GM12872 (cell line): Measurements from ENCODE around the gene TM4SF20.
"Not testable (repeated sequence)": the region's sequence is repeated elsewhere in the genome, so short reads cannot be mapped to it uniquely, and the experiment has no call there.

ENCODE experiments used
- TF ChIP-seq, protein P1 (sequence below): IDR thresholded peaks from 3 replicates; pipeline ENCODE4 v1.5.1; 2011; ENCODE audit warnings: low read depth, mild to moderate bottlenecking, low read length, moderate library complexity; ENCODE audit not compliant: insufficient read depth

Gene TM4SF20

GRCh38 chr2:227387583-227387982 lies 8.5 kb upstream of the TM4SF20 start, which contains the start of gene SCYGR1:
TSS of gene SCYGR1 (minus strand) at chr2:227387949. CDS start at chr2:227387949, 0 bp downstream.
- TF ChIP-seq, protein P1, sequence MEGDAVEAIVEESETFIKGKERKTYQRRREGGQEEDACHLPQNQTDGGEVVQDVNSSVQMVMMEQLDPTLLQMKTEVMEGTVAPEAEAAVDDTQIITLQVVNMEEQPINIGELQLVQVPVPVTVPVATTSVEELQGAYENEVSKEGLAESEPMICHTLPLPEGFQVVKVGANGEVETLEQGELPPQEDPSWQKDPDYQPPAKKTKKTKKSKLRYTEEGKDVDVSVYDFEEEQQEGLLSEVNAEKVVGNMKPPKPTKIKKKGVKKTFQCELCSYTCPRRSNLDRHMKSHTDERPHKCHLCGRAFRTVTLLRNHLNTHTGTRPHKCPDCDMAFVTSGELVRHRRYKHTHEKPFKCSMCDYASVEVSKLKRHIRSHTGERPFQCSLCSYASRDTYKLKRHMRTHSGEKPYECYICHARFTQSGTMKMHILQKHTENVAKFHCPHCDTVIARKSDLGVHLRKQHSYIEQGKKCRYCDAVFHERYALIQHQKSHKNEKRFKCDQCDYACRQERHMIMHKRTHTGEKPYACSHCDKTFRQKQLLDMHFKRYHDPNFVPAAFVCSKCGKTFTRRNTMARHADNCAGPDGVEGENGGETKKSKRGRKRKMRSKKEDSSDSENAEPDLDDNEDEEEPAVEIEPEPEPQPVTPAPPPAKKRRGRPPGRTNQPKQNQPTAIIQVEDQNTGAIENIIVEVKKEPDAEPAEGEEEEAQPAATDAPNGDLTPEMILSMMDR = not testable (repeated sequence)

- TF ChIP-seq, protein P1 = no peak
Measured at GRCh38 chr2:227386630-227387029, 7.5 kb upstream of the TM4SF20 start.

- TF ChIP-seq, protein P1 = no peak
Measured at GRCh38 chr2:227383686-227384085, 4.6 kb upstream of the TM4SF20 start.

DNA sequence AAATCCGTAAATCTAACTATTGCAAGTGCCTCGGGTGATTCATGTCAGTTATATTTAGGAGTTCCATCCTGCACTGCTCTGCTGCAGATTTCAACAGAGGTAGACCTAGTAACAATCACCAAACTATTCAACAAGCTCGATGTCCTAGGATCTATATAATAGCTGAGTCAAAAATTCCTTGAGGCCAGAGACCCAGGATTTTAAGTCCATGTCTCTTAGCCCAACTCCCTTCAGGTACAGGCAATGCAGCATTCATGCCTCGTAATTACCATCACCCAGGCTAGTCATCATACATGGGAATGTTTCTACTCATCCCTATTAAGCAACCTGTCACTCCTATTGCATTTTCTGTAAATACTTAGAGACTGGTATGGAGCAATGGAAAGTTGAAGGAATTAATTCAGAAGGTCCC lies 729 bp downstream of the TM4SF20 start:
- TF ChIP-seq, protein P1 = no peak

DNA sequence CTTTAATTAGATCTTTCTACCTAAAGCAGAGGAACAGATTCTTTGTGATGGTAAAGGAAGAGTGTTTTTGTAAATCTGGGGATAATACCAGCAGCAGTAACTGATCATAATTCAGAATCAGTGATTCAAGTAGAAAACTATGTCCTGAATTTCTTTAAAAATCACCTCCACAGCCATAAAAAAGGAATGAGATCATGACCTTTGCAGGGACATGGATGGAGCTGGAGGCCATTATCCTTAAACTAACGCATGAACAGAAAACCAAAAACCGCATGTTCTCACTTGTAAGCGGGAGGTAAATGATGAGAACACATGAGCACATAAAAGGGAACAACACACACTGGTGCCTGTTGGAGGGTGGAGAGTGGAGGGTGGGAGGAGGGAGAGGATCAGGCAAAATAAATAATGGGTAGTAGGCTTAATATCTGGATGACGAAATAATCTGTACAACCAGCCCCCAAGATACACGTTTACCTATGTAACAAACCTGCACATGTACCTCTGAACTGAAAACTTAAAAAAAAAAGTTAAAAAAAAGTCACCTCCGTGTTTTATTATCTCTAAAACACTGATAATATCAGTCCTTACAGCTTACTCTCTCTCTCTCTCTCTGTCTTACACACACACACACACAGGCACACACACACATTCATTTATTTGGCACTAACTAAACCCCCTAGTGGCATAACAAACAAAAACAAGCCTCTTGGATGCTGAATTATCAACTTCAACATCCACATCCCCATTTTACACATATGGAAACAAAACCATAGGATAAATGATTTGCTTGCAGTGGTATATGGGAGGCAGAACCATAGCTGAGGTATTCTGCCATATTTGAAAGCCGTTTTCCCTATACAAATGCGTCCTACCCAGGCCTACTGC lies 1.4 kb downstream of the TM4SF20 start:
- TF ChIP-seq, protein P1 = 0 out of 3 replicates have a peak, but pooled peaks have one; percentile 31

DNA sequence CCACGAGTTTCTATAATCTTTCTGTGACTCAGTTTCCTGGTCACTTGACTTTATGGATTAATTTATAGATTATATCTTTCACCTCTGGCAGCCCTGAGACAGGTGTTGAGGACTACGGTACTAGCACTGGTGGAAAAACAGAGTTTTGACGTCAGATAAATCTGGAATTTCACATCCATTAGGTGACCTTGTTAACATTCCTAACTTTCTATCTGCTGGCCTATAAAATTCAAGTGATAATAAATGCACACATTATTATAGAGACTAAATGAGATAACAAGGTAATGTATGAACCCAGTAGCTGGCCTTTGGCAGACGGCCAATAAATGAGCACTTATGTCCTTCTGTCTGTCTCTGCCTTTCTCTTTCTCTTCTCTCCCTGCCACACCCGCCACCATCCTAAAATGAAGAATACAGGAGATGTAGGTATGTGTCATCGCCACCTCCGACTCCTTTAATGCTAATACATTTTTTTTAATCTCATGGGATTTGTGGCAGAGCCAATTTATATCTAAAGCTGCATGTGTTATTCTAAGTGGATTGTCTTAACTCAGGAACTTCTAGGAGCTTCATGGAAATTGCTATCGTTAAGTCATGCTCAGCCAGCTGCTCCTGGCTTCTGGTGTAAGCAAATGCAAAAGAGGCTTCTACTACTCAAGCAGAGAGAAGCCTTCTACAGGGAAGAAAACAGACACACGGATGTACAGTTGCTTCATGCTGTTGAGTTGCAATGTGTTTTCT lies 2.3 kb downstream of the TM4SF20 start:
- TF ChIP-seq, protein P1 = no peak

DNA sequence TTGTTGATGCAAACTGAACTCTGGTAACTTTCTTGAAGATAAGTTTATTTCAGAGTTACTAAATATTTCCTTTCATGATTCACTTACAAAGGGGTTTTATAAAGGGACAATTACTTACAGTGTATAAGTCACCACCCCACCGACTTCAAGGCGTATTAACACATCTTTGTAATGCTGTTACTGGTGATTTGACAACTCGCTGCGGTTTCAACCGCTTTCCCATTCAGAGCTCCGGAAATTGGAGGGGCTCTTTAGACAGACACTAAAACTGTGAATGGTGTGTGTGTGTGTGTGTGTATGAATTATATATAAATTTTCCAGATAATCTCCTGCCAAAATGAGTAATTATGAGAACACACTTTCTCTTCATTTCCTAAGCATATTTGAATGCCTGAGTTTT lies 4.9 kb downstream of the TM4SF20 start:
- TF ChIP-seq, protein P1 = no peak
